SH-SY5Y (cell line): ENCODE data around the gene HSPA12B.

ENCODE experiments used
- GATA2 ChIP-seq: IDR thresholded peaks from 2 replicates; pipeline ENCODE4 v1.6.1; 2011; ENCODE audit warnings: mild to moderate bottlenecking, low read depth, low read length
- GATA3 ChIP-seq: IDR thresholded peaks from 2 replicates; pipeline ENCODE4 v1.6.1; 2011; ENCODE audit warnings: low read depth, mild to moderate bottlenecking, low read length, moderate library complexity

Gene HSPA12B

GRCh38 chr20:3744037-3744436 is 11.6 kb downstream of the HSPA12B start:
- no peak for TF ChIP-seq GATA2
- TF ChIP-seq GATA3, result no peak

- TF ChIP-seq GATA3 (no peak), GATA2 (no peak)
Observed at GRCh38 chr20:3744806-3745685, 12.6 kb downstream of the HSPA12B start.

GRCh38 chr20:3745686-3746173 is 13.2 kb downstream of the HSPA12B start:
- TF ChIP-seq GATA2 (no peak), GATA3 (no peak)

GRCh38 chr20:3747471-3747870 is 15.0 kb downstream of the HSPA12B start:
- TF ChIP-seq GATA3, result no peak
- TF ChIP-seq GATA2, result no peak

GRCh38 chr20:3748073-3748472 is 15.6 kb downstream of the HSPA12B start:
- no peak for TF ChIP-seq GATA2
- no peak for TF ChIP-seq GATA3

GRCh38 chr20:3749087-3749688 is 16.7 kb downstream of the HSPA12B start:
- TF ChIP-seq GATA2 (no peak), GATA3 (no peak)

GRCh38 chr20:3749689-3750531 is 17.4 kb downstream of the HSPA12B start:
- TF ChIP-seq GATA3 (no peak), GATA2 (no peak)

GRCh38 chr20:3751305-3751674 is 18.8 kb downstream of the HSPA12B start:
- TF ChIP-seq GATA2 (no peak), GATA3 (no peak)

GRCh38 chr20:3751675-3752385 is 19.3 kb downstream of the HSPA12B start:
- no peak for TF ChIP-seq GATA3
- no peak for TF ChIP-seq GATA2

GRCh38 chr20:3752386-3752759 is 19.9 kb downstream of the HSPA12B start:
- TF ChIP-seq GATA3 (no peak), GATA2 (no peak)

- TF ChIP-seq GATA3, result no peak
- no peak for TF ChIP-seq GATA2
Observed at GRCh38 chr20:3753098-3753497, 20.6 kb downstream of the HSPA12B start.

- no peak for TF ChIP-seq GATA3
- no peak for TF ChIP-seq GATA2
Observed at GRCh38 chr20:3753501-3754275, 21.2 kb downstream of the HSPA12B start.

- TF ChIP-seq GATA2, result no peak
- TF ChIP-seq GATA3, result no peak
Observed at GRCh38 chr20:3754276-3754630, 21.8 kb downstream of the HSPA12B start.
